SIG-M5 (cell line): ENCODE data around the gene MACC1.

ENCODE experiments used
- DNase-seq: peaks from one replicate; lab custom pipeline; 2025; lab: John Stamatoyannopoulos, UW

The MACC1 gene

DNA sequence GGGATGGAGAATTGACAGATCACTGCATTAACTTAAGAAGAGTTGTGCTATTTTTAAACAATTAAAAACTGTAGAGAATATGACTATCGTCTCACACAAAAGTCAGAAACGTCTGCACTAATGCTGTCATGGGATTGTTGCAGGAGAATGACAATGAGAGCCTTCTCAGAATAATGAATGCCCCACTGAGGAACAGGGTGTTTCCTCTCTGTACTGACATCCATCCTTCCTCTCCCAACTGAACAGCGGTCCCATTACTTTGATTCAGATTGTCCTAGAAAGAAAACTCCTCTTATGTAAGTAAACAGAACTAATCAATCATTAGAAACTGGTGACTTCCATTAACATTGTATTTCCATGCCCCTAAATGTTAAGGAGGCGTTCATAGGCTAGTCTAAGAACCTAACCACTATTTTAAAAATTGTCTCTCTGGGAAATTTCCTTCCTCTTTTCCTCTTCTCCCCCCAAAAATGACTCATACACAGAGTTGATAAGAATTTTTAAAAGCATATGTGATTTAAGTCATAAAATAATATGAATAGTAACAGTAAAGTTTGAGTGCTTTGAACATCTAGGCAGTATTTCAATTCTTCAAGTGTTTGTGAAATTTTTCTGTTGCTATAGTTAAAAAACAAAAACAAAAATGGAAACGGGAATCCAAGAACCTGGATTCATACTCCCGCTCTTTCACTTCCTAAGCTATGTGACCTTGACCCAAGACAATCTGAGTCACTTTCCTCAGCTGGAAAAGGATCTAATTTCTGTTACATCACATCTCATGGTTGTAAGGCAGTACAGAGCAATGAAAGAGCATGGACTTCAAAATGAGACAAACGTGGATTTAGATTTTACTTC is 12.7 kb upstream of the MACC1 start:
- no peak for DNase-seq

DNA sequence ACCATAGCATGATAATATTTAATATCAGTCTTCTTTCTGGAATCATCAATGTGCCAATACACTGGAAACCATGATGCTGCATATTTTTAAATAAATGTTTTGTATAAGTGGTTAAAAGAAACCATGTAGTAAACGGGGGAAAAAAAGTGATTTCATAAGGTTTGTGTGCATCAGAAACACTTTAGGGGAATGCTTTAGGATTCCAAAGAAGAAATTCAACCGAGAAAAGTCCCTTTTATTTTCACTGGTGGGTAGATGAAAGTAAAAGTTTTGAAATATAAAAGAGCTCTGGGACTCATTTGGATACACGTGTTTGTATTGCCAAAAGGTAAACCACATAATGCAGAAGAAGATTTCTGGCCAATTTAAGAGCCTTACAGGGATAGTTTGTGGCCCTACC is 11.9 kb upstream of the MACC1 start:
- DNase-seq, result no peak

GRCh38 chr7:20228654-20229053 is 11.5 kb upstream of the MACC1 start:
- DNase-seq, result no peak

GRCh38 chr7:20227291-20227795 is 10.2 kb upstream of the MACC1 start:
- no peak for DNase-seq

DNA sequence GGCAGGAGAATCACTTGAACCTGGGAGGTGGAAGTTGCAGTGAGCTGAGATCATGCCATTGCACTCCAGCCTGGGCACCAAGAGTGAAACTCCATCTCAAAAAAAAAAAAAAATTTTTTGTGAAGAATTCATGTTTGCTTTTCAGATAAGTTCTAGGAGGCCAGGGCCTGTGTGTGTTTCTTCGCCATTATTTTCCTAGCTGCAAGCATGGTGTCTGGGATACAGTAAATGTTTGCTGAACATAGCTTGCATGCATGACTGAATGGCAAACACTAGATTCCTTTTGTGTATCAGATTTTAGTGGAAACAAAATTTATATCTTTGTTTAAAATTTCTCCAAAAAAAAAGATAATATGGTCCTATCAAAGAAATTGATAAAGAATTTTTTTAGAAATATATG is 9.7 kb upstream of the MACC1 start:
- no peak for DNase-seq

DNA sequence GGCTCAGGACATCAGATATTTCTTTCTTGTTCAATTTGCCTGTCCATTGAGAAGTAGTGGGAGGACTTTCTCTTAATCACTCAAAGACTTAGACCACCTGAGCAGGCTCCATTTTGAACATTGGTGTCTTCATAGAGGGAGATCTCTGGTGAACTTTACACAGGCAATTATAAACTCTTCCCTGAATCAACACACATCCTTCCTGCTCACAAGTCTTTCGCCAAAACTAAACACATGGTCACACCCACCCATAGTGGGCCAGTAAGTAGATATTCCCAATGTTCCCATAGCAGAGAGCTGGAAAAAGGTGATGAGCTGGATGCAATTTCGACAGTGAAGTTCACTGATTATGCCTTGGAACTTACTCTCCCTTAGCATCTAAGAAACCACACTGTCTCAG is 8.2 kb upstream of the MACC1 start:
- no peak for DNase-seq

DNA sequence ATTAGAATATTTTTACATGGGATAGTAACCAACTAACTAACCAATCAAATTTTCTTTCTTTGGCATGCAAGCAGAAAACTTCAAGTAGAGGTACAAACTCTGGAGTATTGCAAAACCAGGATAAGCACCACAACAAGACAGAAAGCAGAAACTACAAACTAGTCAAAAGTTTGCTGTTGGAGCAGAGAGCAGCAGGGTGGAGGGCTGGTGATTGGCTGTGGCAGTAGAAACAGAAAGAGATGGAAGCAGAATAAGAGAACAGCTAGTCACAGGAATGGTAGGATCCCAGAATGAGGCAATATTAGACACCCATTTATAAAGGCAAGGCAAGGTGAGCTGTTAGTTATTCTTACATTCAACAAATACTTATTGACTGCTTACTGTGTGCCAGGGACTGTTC is 6.8 kb upstream of the MACC1 start:
- no peak for DNase-seq

DNA sequence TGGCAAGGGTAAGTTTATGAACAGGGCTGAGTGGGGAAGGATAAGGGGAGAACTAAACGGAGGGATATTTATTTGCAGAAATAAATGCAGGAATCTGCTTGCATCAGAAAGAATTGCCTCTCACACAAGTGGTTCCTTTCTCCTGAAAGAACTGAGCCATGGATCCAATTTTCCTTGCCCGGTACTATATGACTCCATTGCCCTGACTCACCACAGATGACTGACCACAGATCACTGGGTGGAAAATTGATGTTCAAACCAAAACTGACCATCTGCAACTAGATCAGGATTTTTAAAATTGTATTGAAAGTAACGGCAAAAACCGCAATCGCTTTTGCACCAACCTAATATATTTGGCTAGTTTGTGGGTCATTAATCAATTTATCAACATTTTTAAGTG is 6.2 kb upstream of the MACC1 start:
- DNase-seq, result no peak

- no peak for DNase-seq
Observed at GRCh38 chr7:20222219-20222828, 5.1 kb upstream of the MACC1 start.

- peak; percentile 53 for DNase-seq
Observed at GRCh38 chr7:20220921-20221547, 3.9 kb upstream of the MACC1 start.

DNA sequence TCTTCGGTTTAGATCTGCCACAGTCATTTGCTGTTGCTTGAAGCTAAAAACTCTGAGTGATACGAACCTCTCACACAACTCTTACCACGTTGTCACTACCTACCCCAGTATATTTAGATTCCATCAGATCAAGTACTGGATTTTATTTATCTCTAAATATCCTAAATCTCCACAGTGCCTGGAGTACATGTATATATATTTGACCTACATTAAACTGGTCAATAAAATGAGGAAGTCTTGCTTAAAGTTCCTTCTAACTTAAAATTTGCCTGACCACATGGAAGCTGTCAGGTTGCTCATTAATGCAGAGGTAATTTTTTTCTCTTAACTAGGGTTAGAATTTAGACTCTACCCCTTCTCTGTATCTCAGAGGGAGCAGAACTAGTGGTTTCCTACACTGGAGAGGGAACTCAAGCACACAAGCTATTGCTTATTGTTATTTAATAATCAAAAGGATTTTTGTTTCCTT is 3.1 kb upstream of the MACC1 start:
- DNase-seq, result no peak

DNA sequence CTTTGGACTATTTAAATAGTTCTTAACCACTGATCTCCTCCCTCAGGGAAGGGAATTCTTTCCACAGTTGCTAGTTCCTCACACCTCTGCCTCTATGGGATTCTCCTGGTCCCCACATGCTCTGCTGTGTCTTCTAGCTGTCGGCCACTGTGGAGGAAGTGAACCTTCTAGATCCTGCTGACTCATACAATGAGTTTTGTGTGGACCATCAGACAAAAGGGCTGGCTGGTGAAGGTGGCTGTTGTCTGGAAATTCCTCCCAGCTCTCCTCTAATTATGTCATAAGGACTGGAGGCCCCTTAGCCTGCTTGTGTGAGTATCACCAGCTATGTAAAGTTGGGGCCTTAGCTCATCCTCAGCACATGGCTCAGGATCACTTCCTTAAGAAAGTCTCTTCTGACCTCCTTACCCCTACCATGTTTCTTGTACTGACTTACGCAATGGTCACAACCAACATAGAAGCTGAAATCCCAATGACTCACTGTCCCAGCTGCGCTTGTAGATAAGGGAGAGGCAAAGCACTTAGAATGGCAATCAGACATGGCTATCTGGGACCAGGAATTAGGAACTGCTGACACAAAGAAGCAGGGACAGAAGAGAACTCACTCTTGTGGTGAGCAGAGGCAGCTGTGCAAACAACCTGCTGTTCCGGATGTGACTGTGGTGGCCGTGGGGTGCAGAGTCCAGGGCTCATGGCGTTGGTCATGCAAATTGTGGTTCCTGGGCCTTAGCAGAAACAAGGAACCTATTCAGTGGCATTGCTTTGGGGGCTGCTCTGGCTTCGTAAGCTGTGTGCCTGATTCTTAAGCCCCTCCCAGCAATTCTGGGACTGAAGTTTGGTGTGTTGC is 2.5 kb upstream of the MACC1 start:
- peak; percentile 95 for DNase-seq

- DNase-seq, result no peak
Observed at GRCh38 chr7:20219062-20219445, 1.9 kb upstream of the MACC1 start.

GRCh38 chr7:20218279-20218678 is 1.1 kb upstream of the MACC1 start:
- no peak for DNase-seq

DNA sequence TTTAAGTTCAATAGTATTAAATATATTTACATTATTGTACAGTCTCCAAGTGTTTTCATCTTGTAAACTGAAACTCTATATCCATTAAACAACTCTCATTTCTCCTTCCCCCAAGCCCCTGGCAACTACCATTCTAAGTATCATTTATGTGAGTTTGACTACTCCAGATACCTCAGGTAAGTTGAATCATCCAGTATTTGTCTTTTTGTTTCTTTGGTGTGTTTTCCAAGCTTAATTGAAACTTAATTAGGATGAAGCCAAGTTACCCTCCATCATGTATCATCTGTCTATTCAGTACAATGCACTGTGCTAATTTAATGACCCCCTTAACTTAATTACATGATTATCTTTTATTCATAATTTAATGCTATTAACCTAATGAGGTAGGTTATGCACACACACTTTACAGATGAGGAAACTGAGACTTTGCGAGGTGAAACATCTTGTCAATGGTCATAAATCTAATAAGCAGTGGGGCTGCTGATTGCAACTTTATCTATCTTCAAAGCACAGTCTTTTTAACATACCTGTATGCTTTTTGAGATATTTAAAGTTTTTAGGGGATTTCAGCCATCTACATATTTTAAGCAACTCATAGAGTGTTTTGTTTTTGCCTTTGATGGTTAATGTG is 663 bp downstream of the MACC1 start:
- no peak for DNase-seq

- DNase-seq, result no peak
Observed at GRCh38 chr7:20214921-20215669, 2.1 kb downstream of the MACC1 start.

DNA sequence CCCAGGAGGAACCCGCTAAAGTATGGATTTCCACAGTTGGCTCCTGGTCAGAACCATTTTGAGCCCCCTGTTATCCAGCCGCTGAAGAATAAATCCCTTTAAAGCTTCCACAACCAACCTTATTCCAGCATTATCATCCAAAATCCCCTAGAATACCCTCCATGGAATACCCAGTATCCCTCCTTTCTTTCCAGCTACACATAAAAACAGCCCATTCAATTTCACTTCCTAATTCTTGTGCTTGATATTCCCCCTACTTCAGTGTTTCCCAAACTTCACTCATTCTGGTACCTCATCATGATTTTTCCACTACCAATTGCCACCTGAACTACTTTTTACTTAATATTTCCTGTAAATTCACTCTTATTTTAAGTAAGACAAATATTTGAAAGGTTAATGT is 3.1 kb downstream of the MACC1 start:
- no peak for DNase-seq

DNA sequence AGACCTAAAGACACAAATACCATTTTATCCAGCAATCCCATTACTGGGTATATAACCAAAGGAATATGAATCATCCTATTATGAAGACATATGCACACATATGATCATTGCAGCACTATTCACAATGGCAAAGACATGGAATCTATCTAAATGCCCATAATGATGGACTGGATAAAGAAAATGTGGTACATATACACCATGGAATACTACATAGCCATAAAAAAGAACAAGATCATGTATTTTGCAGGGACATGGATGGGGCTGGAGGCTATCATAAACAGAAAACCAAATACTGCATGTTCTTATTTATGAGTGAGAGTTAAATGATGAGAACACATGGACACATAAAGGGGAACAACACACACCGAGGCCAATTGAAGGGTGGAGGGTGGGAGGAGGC is 3.8 kb downstream of the MACC1 start:
- no peak for DNase-seq

DNA sequence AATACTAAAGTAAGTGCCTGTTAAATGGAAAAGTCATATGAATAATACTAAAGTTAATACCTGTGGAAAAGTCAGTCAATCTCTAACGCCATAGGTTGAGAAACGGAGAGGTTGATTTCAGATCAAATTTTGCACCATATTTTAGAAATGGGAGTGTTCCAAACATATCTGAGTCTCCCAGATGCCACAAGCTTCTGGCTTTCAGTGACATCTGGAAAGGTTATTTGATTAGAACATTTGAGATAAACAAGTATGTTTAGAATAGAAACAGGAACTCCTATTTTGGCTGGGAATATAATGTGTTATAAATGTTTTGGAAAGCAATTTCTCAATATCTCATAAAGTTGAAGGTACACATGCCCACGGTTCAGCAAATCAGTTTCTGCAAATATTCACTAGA is 5.8 kb downstream of the MACC1 start:
- DNase-seq, result no peak

DNA sequence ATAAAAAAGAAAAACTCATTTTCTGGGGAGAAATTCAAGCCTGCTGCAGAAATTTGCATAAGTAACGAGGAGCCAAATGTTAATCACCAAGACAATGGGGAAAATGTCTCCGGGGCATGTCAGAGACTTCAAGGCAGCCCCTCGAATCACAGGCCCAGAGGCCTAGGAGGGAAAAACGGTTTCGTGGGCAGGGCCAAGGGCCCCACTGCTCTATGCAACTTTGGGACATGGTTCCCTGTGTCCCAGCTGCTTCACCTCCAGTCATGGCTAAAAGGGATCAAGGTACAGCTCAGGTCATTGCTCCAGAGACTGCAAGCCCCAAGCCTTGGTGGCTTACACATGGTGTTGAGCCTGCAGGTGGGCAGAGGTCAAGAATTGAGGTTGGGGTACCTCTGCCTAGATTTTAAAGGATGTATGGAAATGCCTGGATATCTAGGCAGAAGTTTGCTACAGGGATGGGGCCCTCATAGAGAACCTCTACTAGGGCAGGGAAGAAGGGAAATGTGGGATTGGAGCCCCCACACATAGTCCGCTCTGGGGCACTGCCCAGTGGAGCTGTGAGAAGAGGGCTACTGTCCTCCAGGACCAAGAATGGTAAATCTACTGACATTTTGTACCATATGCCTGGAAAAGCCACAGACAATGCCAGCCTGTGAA is 8.4 kb downstream of the MACC1 start:
- DNase-seq, result no peak
